HG03280 (cell line): Measurements from ENCODE around the gene SFRP5.

Source experiments
- ATAC-seq: cut with Tn5 transposase; IDR thresholded peaks from one replicate; pipeline ENCODE4 v1.9.1; 2021; ENCODE audit warnings: mild to moderate bottlenecking, moderate library complexity; ENCODE audit not compliant: unreplicated experiment

SFRP5 gene

DNA sequence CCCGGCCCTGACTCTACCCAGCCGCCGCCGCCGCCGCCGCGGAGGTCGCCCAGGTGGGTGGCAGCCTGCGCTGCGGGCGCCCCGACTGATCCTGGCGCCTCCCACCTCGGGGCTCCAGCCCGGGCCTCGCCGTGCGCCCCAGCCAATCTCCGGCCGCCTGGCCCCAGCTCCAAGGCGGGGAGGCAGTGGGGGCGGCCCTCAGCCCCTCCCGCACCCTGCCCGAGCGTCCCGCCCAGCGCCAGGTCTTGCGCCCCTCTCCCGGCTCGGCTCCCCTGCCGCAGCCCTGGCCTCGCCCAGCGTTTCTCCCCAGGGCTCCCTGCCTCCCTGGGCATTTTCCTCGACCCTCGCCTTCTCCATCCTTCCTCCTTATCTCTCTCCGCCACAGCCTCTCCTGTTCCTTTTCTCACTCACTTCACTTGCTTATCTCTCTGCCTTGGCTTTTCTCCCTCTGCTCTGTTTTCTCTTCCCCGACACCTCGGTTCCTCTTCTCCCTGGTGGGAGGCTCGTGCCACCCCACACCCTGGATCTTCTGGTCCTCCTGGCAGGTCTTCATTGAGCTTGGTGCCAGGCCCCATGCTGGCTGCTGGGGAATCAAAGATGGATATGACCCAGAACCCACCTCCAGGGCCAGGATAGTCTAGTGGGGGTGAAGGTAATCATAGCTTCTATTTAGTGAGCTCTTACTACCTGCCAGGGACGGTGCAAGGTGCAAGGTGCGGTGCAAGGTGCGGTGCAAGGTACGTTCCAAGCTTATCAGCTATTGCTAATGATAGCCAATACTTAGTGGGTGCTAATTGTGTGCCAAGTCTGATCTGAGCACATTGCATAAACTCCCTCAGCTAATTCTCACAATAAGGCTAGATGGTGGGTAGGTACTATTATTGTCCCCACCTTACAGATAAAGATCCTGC lies at the start of gene SFRP5:
SFRP5 (minus strand) TSS at position 87 of the 911 bp plus-strand sequence. CDS start 166 bp downstream, outside the sequence.
- ATAC-seq = no peak

GRCh38 chr10:97820096-97820704 lies 48.4 kb upstream of the SFRP5 start:
- no peak for ATAC-seq

GRCh38 chr10:97818572-97818971 lies 46.8 kb upstream of the SFRP5 start:
- ATAC-seq = no peak

DNA sequence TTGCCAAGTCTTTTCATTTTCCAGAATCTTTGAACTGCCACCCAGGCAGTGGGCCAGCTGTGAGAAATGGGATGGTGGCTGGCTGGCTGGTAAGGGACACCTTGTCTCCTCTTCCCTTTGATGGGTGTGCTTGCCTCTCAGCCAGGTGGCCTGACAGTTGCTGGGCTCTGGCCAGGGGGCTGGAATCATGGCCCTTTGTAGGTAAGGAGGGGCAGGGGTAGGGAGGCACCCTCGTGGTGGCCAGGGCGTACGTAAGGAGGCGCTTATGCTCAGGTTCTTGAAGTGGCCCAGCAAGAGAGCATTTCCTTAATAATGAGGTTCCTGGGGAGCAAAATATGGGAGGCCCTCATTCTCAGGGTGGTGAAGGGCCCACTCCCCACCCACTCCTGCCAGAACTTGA lies 44.8 kb upstream of the SFRP5 start:
- no peak for ATAC-seq

DNA sequence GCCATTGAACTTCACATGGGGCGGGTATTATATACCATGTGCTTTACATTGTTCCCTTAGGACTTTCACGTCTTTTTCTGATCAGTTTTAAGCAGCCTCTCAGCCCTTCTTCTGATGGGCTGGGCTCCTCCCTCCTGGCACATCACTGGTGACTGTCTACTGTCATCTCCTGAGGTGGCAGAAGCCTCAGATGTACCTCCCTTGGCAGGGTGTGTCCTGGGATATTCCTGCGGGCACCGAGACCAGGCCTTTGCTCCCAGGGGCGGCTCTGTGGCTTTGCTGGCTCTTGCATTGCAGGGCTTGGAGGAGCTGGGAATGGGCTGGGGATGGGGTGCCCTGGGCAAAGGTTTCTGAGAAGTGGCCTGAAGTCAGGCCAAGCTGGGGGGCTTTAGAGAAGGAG lies 43.2 kb upstream of the SFRP5 start:
- ATAC-seq = no peak

GRCh38 chr10:97813311-97813710 lies 41.5 kb upstream of the SFRP5 start:
- no peak for ATAC-seq

DNA sequence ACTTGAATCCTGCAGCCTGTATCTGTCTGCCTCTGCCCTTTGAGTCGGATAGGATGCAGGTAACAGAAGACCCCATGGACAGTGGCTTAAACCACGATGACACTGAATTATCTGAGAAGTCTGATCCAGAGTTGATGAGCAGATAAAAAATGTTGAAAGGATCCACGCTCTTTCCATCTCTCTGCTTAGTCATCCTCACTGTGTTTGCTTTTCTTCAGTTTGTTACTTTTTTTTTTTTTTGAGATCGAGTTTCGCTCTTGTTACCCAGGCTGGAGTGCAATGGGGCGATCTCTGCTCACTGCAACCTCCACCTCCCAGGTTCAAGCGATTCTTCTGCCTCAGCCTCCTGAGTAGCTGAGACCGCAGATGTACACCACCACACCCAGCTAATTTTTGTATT lies 40.9 kb upstream of the SFRP5 start:
- no peak for ATAC-seq

- no peak for ATAC-seq
Measured at GRCh38 chr10:97811958-97812357, 40.2 kb upstream of the SFRP5 start.

DNA sequence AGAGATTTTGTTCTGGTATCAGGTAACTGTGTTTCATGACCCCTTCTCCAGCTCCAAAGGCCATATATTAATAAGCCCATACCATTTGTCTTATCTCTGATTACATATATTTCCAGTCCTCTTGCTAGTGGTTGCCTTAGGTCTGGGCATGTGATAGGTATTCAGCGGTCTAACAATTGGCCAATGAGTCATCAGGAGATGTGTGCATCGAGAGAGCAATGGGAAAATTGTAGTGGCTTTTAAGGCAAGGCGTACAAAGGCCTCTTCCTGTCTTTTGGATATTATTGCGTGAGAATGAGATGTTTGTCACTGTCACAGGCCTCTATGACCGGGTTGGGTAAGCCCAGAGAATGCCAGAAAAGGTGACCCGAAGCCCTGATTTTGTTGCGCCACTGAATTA lies 38.6 kb upstream of the SFRP5 start:
- ATAC-seq = no peak

GRCh38 chr10:97805949-97806348 lies 34.1 kb upstream of the SFRP5 start:
- ATAC-seq = no peak

GRCh38 chr10:97805096-97805884 lies 33.5 kb upstream of the SFRP5 start:
- no peak for ATAC-seq

- no peak for ATAC-seq
Measured at GRCh38 chr10:97801422-97801821, 29.6 kb upstream of the SFRP5 start.

- no peak for ATAC-seq
Measured at GRCh38 chr10:97800474-97800873, 28.7 kb upstream of the SFRP5 start.

- no peak for ATAC-seq
Measured at GRCh38 chr10:97798958-97799610, 27.3 kb upstream of the SFRP5 start.

- ATAC-seq = no peak
Measured at GRCh38 chr10:97796651-97797050, 24.9 kb upstream of the SFRP5 start.

DNA sequence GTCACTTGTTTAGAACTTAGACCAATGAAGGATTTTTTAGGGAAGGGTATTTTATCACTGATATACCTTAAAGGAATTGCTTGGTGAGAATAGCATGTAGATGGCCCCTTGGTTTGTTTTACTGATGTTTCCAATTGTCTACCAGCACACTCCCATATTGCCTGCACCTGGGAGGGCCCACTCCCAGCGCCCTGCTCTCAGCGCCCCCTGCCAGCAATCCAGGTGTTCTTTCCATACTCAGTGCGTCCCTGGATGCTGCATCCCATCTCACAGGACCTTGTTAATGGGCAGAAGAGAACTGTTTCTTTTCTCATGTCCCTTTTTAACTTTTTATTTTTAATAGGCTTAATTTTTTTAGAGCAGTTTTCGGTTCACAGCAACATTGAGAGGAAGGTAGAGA lies 24.1 kb upstream of the SFRP5 start:
- no peak for ATAC-seq

DNA sequence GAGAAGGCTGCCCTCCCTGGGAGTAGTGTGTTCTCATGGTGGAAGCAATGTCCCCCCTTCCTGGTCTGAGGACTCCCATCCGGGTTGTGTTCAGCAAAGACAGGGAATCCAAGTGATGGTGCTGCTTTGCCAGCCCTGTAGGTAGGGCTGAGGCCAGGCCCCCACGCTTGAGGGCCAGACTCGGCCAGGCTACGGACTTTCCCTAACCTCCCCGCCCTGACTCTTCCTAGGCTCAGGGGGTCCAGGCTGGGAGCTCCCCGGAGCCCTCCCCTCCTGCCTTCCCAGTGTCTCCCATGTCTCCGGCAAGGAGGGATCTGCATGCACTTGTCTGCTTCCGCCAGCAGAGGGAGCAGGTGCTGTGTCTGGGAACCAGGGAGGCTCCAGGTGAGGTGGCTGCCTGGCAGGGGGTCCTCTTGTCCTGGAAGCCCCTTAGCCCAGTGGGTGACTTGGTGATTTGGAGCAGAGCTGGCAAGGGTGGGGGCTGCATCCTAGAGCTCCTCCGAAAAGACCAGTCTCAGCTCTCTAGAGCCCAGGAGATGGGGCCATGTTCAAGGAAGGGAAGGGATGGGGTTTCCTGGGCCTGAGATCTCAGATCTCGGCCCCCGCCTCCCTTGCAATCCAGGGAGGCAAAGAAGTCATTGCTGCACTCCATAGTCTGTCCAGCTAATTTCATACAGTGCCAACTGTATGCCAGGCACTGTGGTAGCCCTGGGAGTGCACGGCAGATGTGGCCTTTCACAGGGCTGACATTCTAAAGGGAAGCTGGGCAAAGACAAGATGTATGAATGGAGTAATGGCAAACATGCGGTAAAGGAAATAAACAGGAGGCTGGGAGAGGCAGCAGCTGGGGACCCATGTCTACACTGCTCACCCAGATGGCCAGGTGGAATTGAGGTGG lies 20.3 kb upstream of the SFRP5 start:
- ATAC-seq = peak; percentile 57

DNA sequence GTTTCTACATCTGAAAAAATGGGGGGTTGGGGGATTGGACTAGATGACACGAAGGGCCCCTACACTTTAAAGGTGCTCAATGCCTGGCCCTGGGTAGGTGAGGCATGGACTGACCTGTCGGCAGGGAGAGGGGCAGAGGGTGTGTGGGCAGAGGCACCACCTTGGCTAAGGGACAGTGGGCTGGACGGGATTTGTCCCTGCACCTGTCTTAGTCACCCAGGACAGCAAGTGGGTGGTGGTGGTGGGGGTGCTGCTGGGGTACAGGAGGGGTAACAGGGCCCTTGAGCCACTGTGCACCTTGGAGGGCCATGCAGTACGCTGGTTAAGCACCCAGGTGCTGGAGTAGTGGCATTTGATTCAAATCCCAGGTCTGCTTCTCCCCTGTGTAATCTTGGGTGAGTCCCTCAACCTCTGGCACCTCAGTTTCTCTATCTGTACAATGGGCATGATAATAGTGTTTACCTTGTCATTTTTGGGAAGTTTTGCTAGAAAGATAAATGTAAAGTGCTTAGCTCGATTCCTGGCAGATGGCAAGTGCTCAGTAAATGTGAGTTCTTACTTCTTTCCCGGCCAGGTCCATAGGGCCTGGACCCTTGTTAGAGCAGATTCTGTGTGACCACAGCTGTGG lies 18.1 kb upstream of the SFRP5 start:
- ATAC-seq = no peak
